GM18870 (cell line): ENCODE results near the gene ZNF367.
"Not testable (repeated sequence)": the region's sequence is repeated elsewhere in the genome, so short reads cannot be mapped to it uniquely, and the experiment has no call there.

Experiments used
- ATAC-seq: cut with Tn5 transposase; IDR thresholded peaks from one replicate; pipeline ENCODE4 v1.9.1; 2021; ENCODE audit warnings: moderate library complexity; ENCODE audit not compliant: unreplicated experiment

Gene ZNF367

DNA sequence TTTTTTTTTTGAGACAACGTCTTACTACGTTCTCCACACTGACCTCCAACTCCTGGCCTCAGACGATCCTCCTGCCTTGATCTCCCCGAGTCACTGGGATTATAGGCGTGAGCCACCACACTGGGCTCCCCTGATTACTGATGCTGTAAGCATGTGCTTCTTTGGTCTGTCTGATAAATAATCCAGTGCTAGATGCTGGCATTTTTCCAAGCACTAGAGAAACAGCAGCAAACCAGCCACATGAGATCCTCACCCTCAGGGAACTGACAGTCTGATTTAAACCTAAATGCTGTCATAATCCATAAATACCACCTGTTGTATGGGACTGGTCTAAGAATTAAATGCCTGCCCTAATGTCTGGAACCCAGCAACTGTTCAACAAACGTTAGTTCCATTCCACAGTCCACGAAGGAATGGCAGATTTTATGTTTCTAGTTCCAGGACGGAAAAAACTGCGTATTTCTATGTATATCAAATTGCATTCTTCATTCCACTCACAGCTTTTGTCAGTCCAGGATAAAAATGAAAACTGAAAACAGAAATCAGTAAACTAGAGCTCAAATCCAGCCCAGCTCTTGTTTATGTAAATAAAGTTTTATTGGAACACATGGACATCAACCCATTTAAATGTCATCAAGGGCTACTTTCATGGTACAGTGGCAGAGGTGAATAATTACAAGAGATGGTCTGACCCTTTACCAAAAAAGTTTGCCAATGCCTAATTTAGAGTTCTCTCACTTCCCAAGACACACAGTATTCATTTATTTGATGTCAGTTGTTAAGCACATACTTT is 54.8 kb downstream of the ZNF367 start:
- ATAC-seq = no peak

DNA sequence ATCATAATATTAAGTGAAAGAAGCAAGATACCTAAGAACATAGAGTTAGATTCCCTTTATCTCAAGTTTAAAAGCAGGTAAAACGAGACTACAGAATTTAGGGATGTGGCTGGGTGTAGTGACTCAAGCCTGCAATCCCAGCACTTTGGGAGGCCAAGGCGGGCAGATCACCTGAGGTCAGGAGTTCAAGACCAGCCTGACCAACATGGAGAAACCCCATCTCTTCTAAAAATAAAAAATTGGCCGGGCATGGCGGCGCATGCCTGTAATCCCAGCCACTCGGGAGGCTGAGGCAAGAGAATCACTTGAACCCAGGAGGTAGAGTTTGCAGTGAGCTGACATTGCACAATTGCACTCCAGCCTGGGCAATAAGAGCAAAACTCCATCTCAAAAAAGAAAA is 56.1 kb downstream of the ZNF367 start:
- ATAC-seq = not testable (repeated sequence)

DNA sequence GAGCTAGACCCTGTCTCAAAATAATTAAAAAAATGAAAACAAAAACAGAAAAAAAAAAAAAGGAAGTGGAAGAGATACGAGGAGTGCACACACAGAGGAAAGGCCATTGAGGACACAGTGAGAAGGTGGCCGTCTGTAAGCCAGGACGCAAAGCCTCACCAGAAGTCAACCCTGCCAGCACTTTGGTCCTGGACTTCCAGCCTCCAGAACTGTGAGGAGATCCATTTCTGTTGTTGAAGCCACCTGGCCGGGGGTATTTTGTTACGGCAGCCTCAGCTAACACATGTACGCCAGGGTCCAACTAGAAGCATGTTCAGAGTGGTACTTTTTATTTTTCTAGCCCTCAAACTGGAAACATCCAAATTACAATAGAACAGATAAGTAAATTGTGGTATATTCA is 56.5 kb downstream of the ZNF367 start:
- ATAC-seq = no peak

DNA sequence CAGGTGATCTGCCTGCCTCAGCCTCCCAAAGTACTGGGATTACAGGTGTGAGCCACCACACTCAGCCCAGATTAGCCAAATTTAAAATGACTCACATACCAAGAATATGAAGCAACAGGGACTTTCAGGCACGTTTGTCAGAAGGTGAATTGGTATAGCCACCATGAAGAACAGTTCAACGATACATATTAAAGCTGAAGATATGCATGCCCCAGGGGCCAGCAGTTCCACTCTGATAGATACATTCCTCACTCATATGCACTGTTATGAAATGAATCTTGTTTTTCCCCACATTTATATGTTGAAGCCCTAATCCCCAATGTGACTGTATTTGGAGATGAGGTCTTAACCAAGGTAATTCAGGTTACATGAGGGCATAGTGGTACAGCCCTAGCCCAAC is 57.2 kb downstream of the ZNF367 start:
- ATAC-seq = no peak

DNA sequence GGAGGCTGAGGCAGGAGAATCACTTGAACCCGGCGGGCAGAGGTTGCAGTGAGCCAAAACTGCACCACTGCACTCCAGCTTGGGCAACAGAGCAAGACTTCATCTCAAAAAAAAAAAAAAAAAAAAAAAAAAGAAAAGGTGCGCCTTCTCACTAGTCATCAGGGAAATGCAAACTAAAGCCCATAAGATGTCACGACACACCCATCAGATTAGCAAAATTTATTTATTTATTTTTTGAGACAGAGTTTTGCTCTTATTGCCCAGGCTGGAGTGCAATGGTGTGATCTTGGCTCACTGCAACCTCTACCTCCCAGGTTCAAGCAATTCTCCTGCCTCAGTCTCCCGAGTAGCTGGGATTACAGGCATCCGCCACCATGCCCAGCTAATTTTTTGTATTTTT is 57.6 kb downstream of the ZNF367 start:
- not testable (repeated sequence) for ATAC-seq

DNA sequence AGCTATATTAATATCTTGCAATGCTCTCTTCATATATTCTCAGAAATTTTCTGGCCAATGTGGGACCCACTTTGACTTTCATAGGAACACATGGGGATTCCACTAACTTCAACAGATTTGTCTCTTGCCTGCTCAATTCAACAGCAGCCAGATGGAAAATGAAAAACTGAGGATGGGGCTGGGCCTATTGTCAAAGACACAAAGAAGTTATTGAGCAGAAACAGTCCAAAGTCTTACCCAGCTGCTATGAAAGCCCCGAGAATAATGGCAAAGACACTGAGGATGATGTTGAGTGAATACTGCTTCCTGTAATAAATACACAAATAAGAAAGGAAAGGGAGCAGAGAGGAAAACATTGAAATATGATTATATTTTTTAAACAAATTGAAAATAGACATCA is 67.3 kb downstream of the ZNF367 start:
- no peak for ATAC-seq

DNA sequence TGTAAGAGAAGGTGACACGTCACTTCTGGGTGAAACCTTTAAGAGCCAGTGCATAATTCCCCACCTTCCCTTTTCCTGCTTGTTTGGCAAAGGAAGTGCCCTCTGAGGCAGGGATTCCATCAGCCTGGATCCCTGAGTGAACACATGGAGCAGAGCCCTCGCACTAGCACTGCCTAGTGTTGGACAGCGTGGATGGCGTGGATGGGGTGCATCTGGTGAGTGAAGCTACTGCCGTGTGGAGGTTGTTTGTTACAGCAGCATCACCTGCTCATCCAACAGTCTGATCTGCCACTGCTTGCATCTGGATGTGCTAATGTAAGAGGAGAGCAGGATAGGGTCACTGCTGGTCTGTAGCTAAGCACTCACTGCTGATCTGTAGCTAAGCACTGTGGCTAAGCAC is 69.9 kb downstream of the ZNF367 start:
- no peak for ATAC-seq

DNA sequence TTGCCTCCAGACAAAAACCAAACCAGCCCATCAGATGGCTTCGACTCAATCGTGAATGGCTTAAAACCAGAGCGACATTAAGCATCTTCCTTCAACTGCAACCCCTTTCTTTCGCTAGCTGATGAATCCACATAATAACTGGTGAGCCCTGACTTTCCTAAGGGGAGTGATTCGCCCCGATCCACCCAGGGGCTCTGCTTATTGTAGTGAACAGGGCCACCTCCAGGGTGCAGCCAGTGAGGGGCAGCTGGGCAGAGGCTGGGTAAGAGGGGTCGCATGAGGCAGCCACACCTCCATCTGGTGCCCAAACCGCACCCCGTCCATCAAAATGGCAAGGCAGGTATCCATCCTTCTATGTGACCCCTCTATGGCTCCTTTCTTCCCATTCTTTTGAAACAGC is 72.6 kb downstream of the ZNF367 start:
- ATAC-seq = no peak

DNA sequence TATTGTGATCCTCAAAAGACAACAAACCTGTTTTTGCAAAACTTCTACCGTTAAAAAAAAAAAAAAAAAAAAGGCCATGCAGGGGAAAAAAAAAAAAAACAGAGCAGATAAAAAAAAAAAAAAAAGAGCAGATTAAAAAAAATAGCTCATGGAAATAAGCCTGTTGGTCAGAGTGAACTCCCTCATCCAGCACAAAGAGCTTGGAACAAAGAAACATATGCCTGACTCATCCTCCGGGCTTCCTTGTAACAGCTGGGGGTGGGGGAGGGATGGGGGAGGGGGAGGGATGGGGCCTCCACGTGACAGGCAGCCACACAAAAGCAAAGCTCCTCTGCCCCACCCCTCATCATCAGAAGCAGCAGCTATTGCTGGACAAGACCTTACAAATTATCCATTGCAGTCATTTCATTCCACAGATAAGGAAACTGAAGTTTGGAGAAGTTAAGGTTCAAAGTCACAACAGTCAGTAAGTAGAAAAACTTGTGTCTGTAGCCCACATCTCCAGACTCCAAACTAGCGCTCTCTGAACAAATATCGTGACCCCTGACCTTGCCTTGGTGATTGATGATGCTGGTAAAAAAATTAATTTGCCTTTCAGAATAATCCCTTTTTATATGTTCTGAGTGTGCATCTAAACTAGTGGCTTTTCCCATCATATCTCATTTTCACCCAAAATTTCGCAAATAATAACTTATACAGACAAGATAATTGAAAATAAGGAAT is 73.6 kb downstream of the ZNF367 start:
- ATAC-seq = no peak

DNA sequence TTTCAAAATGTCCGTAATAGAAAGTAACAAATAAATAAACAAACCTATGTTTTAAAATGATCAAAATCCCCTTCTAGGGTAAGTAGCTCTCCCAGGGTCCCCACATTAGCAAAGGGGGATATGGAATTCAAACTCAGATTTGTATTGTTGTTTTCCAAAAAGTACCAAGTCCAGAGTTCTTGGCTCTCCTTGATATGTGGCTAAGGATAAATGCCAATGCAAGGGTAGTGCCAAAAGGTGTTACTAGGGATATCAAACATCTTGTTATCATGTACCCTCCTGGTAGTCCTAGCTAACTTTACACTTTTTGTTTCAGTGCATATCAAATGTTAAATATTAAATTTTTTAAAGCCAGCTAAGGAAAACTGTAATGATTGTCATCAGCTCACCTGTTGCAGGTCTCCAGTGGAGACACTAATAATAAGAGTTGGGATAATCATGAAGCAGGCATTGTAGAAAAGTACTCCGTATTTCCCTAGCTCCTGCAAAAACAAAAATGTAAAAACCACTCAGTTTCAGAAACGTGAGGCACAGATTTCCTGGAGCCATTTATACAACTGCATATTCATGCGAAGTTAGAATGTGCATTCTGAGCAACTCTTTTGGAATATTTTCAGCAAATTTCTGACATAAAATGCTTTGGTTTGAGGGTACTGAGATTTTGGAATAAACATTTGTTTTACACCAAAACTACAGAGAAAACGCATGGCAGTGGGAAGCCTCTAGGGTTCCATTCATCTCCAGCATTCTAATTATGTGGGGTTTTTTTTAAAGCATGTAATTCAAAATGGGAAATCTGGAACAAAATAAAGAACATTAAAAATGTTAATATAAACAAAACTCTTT is 74.4 kb downstream of the ZNF367 start:
- ATAC-seq = no peak

DNA sequence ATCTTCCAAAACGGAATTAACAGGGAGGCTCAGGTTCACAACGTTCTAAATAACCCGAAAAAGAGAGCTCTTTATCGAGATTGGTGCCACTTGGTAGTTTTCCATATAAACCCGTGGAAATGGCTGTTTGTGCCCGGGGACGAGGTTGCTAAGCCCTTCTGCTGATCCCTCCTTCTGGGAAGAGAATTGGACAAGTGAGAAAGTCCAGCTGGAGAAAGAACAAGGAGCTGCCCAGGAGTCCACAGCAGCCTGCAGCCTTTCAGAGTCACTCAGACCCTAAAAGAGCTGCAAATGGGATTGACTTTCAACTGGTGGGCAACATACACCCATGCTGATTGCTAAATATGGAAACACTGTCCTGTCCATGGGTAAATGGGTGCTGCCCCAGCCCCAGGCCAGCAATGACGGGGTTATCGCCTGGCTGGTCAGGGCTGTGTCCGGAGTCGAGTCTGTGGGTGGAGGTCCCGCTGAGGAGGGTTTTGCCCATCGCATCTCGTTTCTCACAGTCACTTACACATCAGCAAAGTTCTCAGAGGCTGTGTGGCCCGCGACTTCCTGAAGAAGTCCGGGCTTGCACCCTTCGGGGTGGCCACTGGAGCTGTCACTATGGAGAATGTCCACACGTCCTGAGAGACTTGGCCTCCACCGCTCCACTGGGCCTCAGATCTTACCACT is 75.5 kb downstream of the ZNF367 start:
- ATAC-seq = no peak

DNA sequence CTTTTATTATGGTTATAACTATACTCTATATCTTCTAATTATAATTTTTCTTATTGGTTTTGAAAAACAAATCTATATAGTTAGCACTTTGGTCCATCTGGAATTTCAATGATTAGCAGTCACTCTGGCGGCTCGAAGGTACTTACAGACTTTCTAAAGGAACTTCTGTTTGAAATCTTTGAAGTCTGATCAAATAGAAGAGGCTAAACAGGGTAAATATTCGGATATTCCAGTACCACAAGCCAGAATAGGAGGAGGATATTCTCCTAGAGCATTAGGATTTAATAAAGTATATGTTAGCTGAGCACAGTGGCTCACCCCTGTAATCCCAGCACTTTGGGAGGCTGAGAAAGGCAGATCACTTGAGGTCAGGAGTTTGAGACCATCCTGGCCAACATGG is 77.5 kb downstream of the ZNF367 start:
- ATAC-seq = no peak

DNA sequence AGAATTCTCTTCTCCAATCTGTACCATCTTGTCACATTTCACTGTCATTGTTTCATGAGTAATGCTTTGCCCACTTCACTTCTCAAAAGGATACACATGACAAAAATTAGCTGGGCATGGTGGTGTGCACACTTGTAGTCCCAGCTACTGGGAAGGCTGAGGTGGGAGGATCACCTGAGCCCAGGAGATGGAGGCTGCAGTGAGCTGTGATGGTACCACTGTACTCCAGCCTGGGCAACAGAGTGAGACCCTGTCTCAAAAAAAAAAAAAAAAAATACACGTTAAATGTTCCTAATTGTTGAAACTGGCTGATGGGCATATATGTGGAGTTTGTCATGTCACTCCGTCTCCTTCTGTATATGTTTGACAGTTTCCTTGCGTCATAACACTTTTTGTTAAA is 79.9 kb downstream of the ZNF367 start:
- no peak for ATAC-seq
